CMK (cell line): ENCODE measurements around the gene PLEKHA3.

Experiments used
- DNase-seq: peaks from one replicate; pipeline ENCODE4 v3.0.0-alpha.2; 2010; ENCODE audit warnings: low read depth

Gene PLEKHA3

GRCh38 chr2:178479275-178479616, 1.0 kb upstream of the PLEKHA3 start:
- no peak for DNase-seq

- DNase-seq = no peak
Measured at GRCh38 chr2:178479758-178480226, 465 bp upstream of the PLEKHA3 start.

GRCh38 chr2:178482437-178482836, 2.2 kb downstream of the PLEKHA3 start:
- no peak for DNase-seq

GRCh38 chr2:178484245-178485041, 4.2 kb downstream of the PLEKHA3 start:
- DNase-seq = no peak

- no peak for DNase-seq
Measured at GRCh38 chr2:178485356-178485755, 5.1 kb downstream of the PLEKHA3 start.

GRCh38 chr2:178491612-178492011, 11.4 kb downstream of the PLEKHA3 start:
- DNase-seq = no peak

GRCh38 chr2:178496049-178496448, 15.8 kb downstream of the PLEKHA3 start:
- DNase-seq = no peak

GRCh38 chr2:178498137-178498536, 17.9 kb downstream of the PLEKHA3 start:
- DNase-seq = no peak

GRCh38 chr2:178499640-178500039, 19.4 kb downstream of the PLEKHA3 start:
- no peak for DNase-seq

GRCh38 chr2:178502751-178503150, 22.5 kb downstream of the PLEKHA3 start:
- DNase-seq = no peak

- no peak for DNase-seq
Measured at GRCh38 chr2:178506101-178506500, 25.8 kb downstream of the PLEKHA3 start.

GRCh38 chr2:178506524-178506923, 26.3 kb downstream of the PLEKHA3 start:
- DNase-seq = no peak

- no peak for DNase-seq
Measured at GRCh38 chr2:178506949-178507348, 26.7 kb downstream of the PLEKHA3 start.

- no peak for DNase-seq
Measured at GRCh38 chr2:178508646-178509045, 28.4 kb downstream of the PLEKHA3 start.

GRCh38 chr2:178510384-178510783, 30.1 kb downstream of the PLEKHA3 start:
- DNase-seq = no peak

- no peak for DNase-seq
Measured at GRCh38 chr2:178512484-178512883, 32.2 kb downstream of the PLEKHA3 start.

- DNase-seq = no peak
Measured at GRCh38 chr2:178513876-178514275, 33.6 kb downstream of the PLEKHA3 start.

GRCh38 chr2:178514664-178515063, 34.4 kb downstream of the PLEKHA3 start:
- no peak for DNase-seq

GRCh38 chr2:178517496-178517895, 37.2 kb downstream of the PLEKHA3 start:
- no peak for DNase-seq

GRCh38 chr2:178521304-178522150, 41.3 kb downstream of the PLEKHA3 start:
- DNase-seq = no peak

- peak; percentile 76 for DNase-seq
Measured at GRCh38 chr2:178522950-178523595, 42.8 kb downstream of the PLEKHA3 start.

GRCh38 chr2:178523596-178524134, 43.4 kb downstream of the PLEKHA3 start:
- peak; percentile 15 for DNase-seq
